Dendritic cell treated with granulocyte-macrophage colony-stimulating factor and Interleukin-4, amounts not matched to agents 40 ng/mL and 50 ng/mL, for 4 days (primary cell): ENCODE results near the gene TSEN54.
"Not testable (repeated sequence)": the region's sequence is repeated elsewhere in the genome, so short reads cannot be mapped to it uniquely, and the experiment has no call there.

ENCODE experiments used
- H3K27ac Mint-ChIP-seq: one replicate; pipeline ENCODE4 v1.8.0; 2022; ENCODE audit warnings: mild to moderate bottlenecking, mixed read lengths
- H3K27me3 Mint-ChIP-seq: one replicate; pipeline ENCODE4 v1.8.0; 2022; ENCODE audit warnings: mild to moderate bottlenecking, mixed read lengths
- H3K36me3 Mint-ChIP-seq: one replicate; pipeline ENCODE4 v1.8.0; 2022; ENCODE audit warnings: low read depth, mixed read lengths
- H3K4me1 Mint-ChIP-seq: one replicate; pipeline ENCODE4 v1.8.0; 2022; ENCODE audit warnings: low read depth, mixed read lengths
- H3K4me3 Mint-ChIP-seq: one replicate; pipeline ENCODE4 v1.8.0; 2022; ENCODE audit warnings: mild to moderate bottlenecking, moderate library complexity, mixed read lengths
- H3K9me3 Mint-ChIP-seq: one replicate; pipeline ENCODE4 v1.8.0; 2022; ENCODE audit warnings: mixed read lengths
- intact Hi-C: fragments of 100-400 bp; cut with micrococcal nuclease; formaldehyde crosslinking; loops from one replicate; pipeline ENCODE4 v1.15.0; 2022

TSEN54 gene

DNA sequence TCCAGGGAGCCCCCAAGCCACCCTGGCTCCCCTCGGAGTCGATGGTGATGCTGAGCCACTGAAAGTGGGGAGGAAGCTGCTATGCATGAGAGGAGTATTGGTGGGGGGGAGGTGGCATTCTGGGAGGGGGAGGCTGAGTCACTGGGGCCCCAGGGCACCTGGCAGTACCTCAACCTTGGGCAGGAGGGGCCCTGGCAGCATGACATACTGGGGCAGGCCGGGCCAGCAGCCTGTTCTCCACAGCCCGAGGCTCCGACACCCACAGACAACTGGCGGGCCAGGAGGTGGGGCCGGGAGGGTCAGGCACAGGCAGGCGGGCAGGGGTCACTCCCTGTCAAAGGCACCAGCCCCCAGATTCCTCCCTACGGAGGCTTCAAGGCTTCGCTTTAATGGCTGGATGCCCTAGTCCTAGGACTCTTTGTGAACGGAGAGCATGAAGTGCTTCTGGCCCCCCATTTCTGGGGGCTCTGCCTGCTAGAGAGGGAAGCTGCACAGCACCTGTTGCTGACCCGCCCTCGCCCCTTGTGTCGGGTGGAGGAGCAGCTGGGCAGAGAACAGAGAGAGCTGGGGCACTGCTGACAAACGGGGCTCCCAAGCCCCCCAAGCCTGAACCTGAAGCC is 1.9 kb upstream of the TSEN54 start:
- Mint-ChIP-seq H3K9me3 (no peaks in the 10 kb centered on the region), H3K4me3 (peak overlapping the region; percentile 34), H3K36me3 (no peaks in the 10 kb centered on the region), H3K27me3 (peaks cover 44% of the 10 kb centered on the region), H3K27ac (no peak overlapping the region), H3K4me1 (peaks cover 26% of the 10 kb centered on the region)
- intact Hi-C loops: no loop called here

DNA sequence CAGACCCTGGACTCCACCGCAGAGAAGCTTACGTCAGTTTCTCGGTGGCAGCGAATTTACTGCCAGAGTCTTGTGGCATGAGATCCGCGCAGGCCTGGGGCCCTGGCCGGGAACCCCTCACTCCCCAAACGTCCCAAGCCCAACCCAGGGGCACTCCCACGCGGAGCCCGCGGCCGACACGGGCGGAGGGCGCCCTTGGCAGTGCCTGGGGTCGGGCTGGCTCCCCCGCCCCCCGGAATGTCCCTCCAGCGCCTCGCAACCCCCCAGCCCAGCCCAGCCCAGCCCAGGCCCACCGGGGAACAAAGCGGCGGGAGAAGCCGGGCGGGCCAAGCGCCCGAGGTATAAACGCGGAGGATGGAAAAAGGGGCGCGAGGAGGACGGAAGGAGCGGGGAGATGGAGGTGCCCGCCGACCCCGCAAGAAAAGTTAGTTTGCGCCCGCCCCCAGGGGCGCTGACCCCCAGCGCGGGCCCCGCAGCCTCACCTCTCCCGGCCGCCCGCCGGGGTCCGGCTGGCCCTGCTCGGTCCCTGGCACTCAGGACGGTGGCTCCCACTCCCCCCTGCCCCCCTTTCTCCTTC is 1.3 kb upstream of the TSEN54 start:
- peaks cover 26% of the 10 kb centered on the region for H3K4me1 Mint-ChIP-seq
- peaks cover 40% of the 10 kb centered on the region for H3K27me3 Mint-ChIP-seq
- H3K4me3 Mint-ChIP-seq: peak overlapping the region; percentile 83
- no peaks in the 10 kb centered on the region for H3K36me3 Mint-ChIP-seq
- H3K27ac Mint-ChIP-seq: no peak overlapping the region
- no peaks in the 10 kb centered on the region for H3K9me3 Mint-ChIP-seq
- intact Hi-C loops: loop anchor here (5.0 kb wide), 1 partner anchor 88 kb away; no protein-coding TSS in a partner anchor

DNA sequence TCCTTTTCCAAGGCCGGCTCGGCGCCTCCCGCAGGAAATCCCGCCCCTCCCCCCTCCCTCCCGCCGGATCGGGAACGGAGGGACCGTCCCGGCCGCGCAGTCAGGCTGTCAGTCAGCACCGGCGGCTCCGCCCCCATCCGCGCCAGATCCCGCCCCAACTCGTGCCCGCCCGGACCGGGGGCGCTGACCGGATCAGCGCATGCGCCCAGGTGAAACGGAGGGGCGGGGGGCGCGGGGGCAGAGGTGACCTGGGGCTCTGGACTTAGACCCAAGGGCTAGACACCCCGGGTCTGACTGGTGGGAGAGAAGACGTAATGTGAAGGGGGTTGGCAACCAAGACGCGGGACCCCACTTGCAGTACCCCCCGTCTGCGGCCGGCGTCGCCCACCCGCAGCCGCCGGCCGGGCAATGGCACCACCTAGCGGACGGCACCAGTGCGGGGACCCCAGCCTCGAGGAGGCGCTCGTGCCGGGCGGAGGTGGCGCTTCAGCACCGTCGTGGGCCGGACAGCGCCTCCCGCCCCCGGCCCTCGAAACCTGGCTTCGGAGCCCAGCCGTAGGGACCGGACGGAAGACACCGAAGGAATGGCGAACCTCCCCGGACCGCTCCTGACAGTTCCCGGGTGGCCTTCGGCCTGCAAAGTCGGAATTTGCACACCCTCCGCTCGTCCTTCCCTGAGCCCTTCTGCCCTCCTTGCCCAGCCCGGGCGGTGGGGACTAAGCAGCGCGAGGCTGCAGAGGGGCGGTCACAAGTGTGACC is 653 bp upstream of the TSEN54 start, which contains the start of gene CASKIN2:
CASKIN2 (minus strand) TSS at position 42 of the 759 bp plus-strand sequence. CDS start 1,733 bp downstream, outside the sequence.
- intact Hi-C loops: loop anchor here (2.0 to 5.0 kb wide), 2 partner anchors 73 to 88 kb away; no protein-coding TSS in a partner anchor
- peak within 1 kb of the TSS; percentile 59 for H3K27ac Mint-ChIP-seq
- peak within 1 kb of the TSS; percentile 83 for H3K4me3 Mint-ChIP-seq
- H3K9me3 Mint-ChIP-seq: no peaks in the 10 kb centered on the region
- no peaks in the 10 kb centered on the region for H3K36me3 Mint-ChIP-seq
- peaks cover 26% of the 10 kb centered on the region for H3K4me1 Mint-ChIP-seq
- H3K27me3 Mint-ChIP-seq: peaks cover 40% of the 10 kb centered on the region

DNA sequence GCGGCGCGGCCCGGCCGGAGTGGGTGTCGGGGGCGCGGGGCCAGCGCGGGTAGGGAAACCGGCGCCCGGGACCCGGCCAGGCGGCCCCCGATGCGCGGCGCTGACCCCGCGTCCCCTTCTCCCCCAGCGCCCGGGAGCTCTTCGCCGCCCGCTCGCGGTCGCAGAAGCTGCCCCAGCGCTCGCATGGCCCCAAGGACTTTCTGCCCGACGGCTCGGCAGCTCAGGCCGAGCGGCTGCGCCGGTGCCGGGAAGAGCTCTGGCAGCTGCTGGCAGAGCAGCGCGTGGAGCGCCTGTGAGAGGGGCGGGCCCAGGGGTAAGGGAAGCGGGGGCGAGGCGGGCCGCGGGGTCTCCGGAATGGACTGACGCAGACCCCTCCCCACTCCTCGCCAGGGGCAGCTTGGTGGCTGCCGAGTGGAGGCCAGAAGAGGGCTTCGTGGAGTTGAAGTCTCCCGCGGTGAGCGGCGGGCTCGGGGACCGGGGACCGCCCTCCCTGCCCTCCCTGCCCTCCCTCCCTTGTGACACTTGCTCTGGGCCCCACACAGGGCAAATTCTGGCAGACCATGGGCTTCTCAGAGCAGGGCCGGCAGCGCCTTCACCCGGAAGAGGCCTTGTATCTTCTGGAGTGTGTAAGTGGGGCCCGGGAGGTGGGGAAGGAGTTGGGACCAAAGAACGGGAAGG is 430 bp downstream of the TSEN54 start:
- Mint-ChIP-seq H3K4me1 (peaks cover 26% of the 10 kb centered on the region), H3K36me3 (peaks cover 2% of the 10 kb centered on the region), H3K27ac (peak overlapping the region; percentile 55), H3K27me3 (peaks cover 40% of the 10 kb centered on the region), H3K4me3 (peak overlapping the region; percentile 77), H3K9me3 (no peaks in the 10 kb centered on the region)
- intact Hi-C loops: loop anchor here (2.0 to 5.0 kb wide), 2 partner anchors 72 to 89 kb away; no protein-coding TSS in a partner anchor

DNA sequence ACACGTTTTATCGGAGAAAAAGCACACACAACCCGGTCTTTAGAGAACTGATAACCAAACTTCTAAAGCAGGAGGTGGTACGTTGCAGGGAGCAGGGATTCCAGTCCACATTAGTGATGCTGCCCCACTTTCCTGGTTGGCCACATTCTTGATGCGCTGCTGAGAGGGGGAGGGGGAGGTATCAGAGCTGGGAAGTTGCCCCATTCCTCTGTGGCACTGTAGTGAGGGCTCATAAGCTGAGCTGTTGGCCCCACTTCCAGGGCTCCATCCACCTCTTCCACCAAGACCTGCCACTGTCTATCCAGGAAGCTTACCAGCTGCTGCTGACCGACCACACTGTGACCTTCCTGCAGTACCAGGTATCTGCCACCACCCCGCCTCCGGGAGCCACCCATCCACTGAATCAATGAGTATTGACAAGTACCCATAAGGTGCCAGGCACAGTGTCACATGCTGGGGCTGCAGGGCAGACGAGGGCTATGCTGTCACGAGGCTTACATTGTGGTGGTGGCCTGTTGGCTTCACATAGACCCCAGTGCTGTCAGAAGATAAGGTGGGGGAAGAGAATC is 1.1 kb downstream of the TSEN54 start:
- Mint-ChIP-seq H3K4me1 (peaks cover 23% of the 10 kb centered on the region), H3K4me3 (peak overlapping the region; percentile 77), H3K9me3 (no peaks in the 10 kb centered on the region), H3K36me3 (peaks cover 9% of the 10 kb centered on the region), H3K27ac (no peak overlapping the region), H3K27me3 (peaks cover 37% of the 10 kb centered on the region)
- intact Hi-C loops: loop anchor here (2.0 to 5.0 kb wide), 2 partner anchors 71 to 90 kb away; no protein-coding TSS in a partner anchor

DNA sequence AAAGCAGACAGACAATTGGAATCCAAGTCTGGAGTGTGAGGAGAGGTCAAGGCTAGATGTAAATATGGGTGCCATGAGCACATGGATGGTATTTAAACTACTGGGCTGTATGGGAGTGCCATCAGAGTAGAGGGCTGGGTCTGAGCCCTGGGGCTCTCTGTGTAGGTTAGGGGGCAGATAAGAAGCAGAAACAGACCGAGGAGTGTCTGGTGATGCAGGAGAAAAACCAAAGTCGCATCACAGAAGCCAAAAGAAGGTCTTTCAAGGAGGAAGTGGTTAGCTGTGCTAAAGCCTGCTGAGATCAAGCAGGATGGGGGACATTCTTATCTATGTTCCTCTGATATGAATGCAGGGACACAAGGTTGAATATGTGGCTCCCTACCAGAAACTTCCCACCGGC is 1.9 kb downstream of the TSEN54 start:
- H3K4me1 Mint-ChIP-seq: peaks cover 19% of the 10 kb centered on the region
- peaks cover 37% of the 10 kb centered on the region for H3K27me3 Mint-ChIP-seq
- peak overlapping the region; percentile 10 for H3K27ac Mint-ChIP-seq
- peaks cover 14% of the 10 kb centered on the region for H3K36me3 Mint-ChIP-seq
- H3K9me3 Mint-ChIP-seq: no peaks in the 10 kb centered on the region
- no peak overlapping the region for H3K4me3 Mint-ChIP-seq
- intact Hi-C loops: loop anchor here (5.0 kb wide), 1 partner anchor 91 kb away; no protein-coding TSS in a partner anchor

DNA sequence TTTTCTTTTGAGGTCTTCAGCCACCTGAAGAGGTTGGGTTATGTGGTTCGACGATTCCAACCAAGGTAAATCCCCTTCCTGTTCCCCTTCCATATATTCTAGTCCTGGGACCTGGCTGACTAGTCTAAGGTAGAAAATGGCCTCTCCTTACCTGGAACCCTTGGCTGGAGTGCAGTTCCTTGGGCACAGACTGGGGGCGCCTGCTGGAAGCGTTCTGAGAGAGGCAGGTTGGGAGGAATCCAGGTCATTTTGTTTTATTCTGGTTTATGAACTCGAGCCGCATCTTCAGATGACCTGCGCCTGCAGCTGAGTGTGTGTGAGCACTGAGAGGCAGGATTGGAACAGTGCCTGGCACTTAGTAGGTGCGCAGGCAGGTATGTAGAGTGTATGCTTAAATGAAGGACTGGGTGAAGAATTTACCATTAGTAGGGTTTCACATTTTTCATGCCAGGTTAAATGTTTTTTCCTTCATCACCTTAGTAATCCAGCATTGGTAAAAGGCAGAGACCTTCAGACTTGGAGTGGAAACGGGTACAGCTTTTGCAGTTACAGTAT is 2.7 kb downstream of the TSEN54 start:
- Mint-ChIP-seq H3K27ac (no peak overlapping the region), H3K4me1 (peaks cover 19% of the 10 kb centered on the region), H3K4me3 (no peak overlapping the region), H3K27me3 (peaks cover 34% of the 10 kb centered on the region), H3K9me3 (no peaks in the 10 kb centered on the region), H3K36me3 (peaks cover 16% of the 10 kb centered on the region)
- intact Hi-C loops: loop anchor here (5.0 kb wide), 1 partner anchor 92 kb away; no protein-coding TSS in a partner anchor

DNA sequence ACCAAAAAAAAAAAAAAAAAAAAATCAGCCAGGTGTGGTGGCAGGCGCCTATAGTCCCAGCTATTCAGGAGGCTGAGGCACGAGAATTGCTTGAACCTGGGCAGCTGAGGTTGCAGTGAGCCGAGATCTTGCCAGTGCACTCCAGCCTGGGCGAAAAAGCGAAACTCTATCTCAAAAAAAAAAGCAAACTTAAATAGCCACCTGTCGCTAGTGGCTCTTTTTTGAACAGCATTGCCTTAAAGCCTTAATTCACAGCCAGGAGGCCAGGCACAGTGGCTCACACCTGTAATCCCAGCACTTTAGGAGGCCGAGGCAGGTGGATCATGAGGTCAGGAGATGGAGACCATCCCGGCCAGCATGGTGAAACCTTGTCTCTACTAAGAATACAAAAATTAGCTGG is 4.1 kb downstream of the TSEN54 start:
- H3K9me3 Mint-ChIP-seq, intact Hi-C loops, H3K27ac Mint-ChIP-seq, H3K4me3 Mint-ChIP-seq: not testable (repeated sequence)
- Mint-ChIP-seq H3K36me3 (peaks cover 16% of the 10 kb centered on the region), H3K4me1 (peaks cover 19% of the 10 kb centered on the region), H3K27me3 (peaks cover 32% of the 10 kb centered on the region)

DNA sequence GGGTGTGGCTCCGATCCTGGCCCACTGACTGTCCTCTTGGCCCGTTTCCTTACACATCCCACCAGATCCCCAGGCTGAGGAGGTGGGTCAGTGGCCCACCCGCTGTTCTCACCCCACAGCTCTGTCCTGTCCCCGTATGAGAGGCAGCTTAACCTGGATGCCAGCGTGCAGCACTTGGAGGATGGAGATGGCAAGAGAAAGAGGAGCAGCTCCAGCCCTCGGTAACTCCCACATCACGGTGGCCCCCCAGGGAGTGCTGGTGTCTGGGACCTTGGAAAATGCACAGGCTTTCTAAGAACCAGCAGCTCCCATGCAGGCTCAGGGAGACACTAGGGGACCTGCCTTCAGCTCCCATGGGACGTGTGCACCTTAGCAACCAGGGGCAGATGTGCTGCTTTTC is 5.0 kb downstream of the TSEN54 start:
- Mint-ChIP-seq H3K4me1 (peaks cover 21% of the 10 kb centered on the region), H3K27me3 (peaks cover 31% of the 10 kb centered on the region), H3K9me3 (no peaks in the 10 kb centered on the region), H3K4me3 (no peak overlapping the region), H3K36me3 (peaks cover 16% of the 10 kb centered on the region), H3K27ac (no peak overlapping the region)
- intact Hi-C loops: no loop called here

DNA sequence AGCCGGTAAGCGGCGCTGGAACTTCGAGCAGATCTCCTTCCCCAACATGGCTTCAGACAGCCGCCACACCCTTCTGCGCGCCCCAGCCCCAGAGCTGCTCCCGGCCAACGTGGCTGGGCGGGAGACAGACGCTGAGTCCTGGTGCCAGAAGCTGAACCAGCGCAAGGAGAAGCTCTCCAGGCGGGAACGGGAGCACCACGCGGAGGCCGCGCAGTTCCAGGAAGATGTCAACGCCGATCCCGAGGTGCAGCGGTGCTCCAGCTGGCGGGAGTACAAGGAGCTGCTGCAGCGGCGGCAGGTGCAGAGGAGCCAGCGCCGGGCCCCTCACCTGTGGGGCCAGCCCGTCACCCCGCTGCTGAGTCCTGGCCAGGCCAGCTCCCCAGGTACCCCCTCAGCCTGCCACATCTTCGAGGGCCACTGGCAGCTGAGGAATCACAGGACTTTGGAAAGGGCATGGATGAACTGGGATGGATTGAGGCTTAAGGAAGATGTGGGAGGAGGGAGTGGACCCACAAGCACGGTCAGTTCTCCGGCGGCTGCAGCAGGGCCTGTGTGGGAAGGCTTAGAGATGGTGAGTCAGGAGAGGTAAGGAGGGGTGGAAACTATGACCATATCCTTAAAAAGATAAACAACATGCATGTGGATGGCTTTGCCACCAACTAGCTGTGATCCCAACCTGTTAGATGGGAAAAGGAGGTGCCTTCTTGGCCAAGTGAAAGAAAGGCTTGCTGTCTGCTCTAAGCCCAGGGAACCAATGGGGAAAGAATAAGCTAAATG is 5.8 kb downstream of the TSEN54 start:
- intact Hi-C loops: no loop called here
- Mint-ChIP-seq H3K27me3 (peaks cover 34% of the 10 kb centered on the region), H3K4me1 (peaks cover 23% of the 10 kb centered on the region), H3K27ac (no peak overlapping the region), H3K36me3 (peaks cover 16% of the 10 kb centered on the region), H3K4me3 (no peak overlapping the region), H3K9me3 (no peaks in the 10 kb centered on the region)

DNA sequence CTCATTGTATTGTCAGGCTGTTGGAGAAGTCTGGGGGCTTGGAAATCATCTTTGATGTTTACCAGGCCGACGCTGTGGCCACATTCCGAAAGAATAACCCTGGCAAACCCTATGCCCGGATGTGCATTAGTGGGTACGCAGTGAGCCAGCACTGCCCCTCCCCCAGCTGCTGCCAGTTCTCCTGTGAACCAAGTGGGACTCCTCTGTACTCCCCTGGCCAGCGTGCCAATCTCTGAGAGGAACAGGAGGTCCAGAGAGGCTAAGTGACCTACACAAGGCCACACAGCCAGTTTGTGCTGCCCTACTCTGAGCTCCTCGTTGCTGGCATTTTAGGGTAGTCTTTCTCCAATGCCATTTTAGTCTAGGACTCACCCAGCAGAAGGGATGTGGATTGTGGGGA is 7.3 kb downstream of the TSEN54 start:
- Mint-ChIP-seq H3K4me1 (peaks cover 8% of the 10 kb centered on the region), H3K36me3 (peaks cover 16% of the 10 kb centered on the region), H3K27me3 (peaks cover 26% of the 10 kb centered on the region), H3K4me3 (no peak overlapping the region), H3K9me3 (no peaks in the 10 kb centered on the region), H3K27ac (no peak overlapping the region)
- intact Hi-C loops: no loop called here

DNA sequence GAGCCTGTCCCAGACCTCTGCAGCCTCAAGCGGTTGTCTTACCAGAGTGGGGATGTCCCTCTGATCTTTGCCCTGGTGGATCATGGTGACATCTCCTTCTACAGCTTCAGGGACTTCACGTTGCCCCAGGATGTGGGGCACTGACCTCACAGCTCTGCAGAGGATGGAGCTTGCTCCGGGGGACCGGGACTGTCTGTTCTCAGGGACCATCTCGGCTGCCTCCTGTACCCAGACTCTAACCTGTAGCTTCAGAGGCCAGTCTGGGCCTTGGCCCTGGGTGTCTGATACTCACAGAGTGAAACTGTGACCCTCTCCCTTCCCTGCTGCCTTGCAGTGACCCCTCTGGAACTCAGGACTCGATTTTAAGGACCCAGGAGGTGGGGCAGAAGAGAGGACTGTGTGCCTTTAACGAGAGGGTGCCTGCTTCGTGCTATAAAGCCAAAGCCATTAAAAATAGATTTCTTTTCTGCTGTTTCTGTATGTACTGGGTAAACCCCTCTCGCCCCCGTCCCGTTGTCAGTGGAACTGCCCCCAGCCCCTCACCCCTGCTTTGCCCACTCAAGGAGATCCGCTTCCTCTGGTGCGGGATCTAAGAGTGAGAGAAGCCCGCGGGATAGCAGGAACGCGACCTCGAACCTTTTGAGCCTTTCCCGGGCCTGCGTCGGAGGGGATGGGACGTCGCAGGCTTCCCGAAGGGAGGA is 8.1 kb downstream of the TSEN54 start:
- intact Hi-C loops: no loop called here
- Mint-ChIP-seq H3K27ac (no peak overlapping the region), H3K4me1 (peaks cover 6% of the 10 kb centered on the region), H3K4me3 (peak overlapping the region; percentile 75), H3K27me3 (peaks cover 26% of the 10 kb centered on the region), H3K36me3 (peaks cover 16% of the 10 kb centered on the region), H3K9me3 (no peaks in the 10 kb centered on the region)
